ENCODE results near the gene UBE2H. TPM values are rescaled to one million over a fixed set of nuclear protein-coding genes. Genes with fewer than 3 reads are reported as not detected.
"Not testable (repeated sequence)": the region's sequence is repeated elsewhere in the genome, so short reads cannot be mapped to it uniquely, and the experiment has no call there.

UBE2H gene
- total RNA-seq, 2 experiments from 2014 or later = 13.3 to 15.4 TPM

GRCh38 chr7:129831424-129832058 is 121.2 kb downstream of the UBE2H start:
- ChIA-PET POLR2A (no interaction called here), CTCF (interaction anchor here (0.5 kb wide), 1 partner anchor 43 kb away, joined by 3 read pairs; no protein-coding TSS in a partner anchor)

GRCh38 chr7:129830949-129831348 is 121.8 kb downstream of the UBE2H start:
- POLR2A ChIA-PET = no interaction called here
- CTCF ChIA-PET = interaction anchor here (0.8 to 2.7 kb wide), 3 partner anchors 10 to 181 kb away, joined by 3 to 20 read pairs (median 17); no protein-coding TSS in a partner anchor

DNA sequence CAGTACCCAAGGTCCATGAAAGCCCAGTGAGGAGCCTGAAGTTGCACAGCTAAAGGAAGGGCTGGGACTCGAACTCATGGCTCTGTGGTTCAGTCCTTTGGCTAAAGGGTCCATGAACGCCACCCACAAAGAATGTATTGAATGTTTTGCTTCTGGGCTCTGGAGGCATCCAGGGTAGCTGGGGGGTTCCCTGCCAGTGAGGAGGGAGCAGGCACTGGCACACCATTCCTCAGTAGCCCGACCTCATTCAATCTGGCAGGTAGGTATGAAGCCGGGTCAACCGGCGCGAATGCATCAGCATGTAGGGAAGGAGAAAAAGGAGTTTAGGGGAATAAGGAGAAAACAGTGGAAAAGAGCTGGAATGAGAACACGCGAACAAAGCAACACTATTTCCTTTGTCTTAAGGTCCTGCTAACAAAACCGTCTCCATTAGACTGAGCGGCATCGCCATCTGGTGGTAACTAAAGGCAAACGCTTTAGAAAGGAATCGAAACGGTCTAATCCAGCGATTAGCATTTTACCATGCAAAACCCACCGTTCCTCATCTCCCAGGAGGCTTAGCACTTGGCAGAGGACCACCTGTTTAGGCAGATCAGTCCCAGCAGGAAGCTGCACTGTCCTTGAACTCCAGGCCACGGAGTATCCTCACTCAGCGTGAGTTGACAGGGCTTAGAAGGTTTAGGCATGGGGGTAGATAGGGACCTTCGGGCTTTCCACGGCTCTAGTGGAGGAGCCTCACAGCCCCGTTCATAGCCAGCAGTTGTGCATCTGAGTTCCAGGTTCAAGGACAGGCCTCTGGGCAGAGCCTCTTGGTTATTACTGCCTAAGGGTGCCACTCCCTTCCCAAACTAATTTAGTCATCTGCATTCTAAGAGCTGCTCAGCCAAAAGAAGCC is 122.8 kb downstream of the UBE2H start:
- POLR2A ChIA-PET = no interaction called here

GRCh38 chr7:129828989-129829736 is 123.6 kb downstream of the UBE2H start:
- CTCF ChIA-PET = interaction anchor here (0.8 to 2.7 kb wide), 12 partner anchors 8 to 486 kb away, joined by 3 to 20 read pairs (median 4); no protein-coding TSS in a partner anchor

More for the DNA sequence above, 122.8 kb downstream of the UBE2H start:
- CTCF ChIA-PET = interaction anchor here (0.8 to 2.7 kb wide), 13 partner anchors 9 to 487 kb away, joined by 3 to 20 read pairs (median 4); no protein-coding TSS in a partner anchor

GRCh38 chr7:129828078-129828762 is 124.5 kb downstream of the UBE2H start:
- POLR2A ChIA-PET = no interaction called here
- CTCF ChIA-PET = interaction anchor here (1.0 to 2.7 kb wide), 4 partner anchors 13 to 184 kb away, joined by 3 to 20 read pairs (median 10); no protein-coding TSS in a partner anchor

More at GRCh38 chr7:129828989-129829736, 123.6 kb downstream of the UBE2H start:
- POLR2A ChIA-PET = no interaction called here

GRCh38 chr7:129827467-129827990 is 125.2 kb downstream of the UBE2H start:
- POLR2A ChIA-PET = no interaction called here
- CTCF ChIA-PET = interaction anchor here (1.0 kb wide), 1 partner anchor 18 kb away, joined by 3 read pairs; no protein-coding TSS in a partner anchor

DNA sequence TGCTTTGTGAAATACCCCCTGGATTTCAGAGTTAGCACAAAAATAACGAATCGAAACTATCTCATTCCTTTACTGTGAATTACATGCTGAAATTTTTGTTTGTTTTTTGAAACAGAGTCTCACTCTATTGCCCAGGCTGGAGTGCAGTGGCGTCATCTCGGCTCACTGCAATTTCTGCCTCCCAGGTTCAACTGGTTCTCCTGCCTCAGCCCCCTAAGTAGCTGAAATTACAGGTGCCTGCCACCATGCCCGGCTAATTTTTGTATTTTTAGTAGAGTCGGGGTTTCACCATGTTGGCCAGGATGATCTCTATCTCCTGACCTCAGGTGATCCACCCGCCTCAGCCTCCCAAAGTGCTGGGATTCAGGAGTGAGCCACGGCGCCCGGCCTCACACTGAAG is 125.9 kb downstream of the UBE2H start:
- CTCF ChIA-PET = interaction anchor here (1.0 to 1.1 kb wide), 3 partner anchors 11 to 464 kb away, joined by 3 read pairs; no protein-coding TSS in a partner anchor
- POLR2A ChIA-PET = not testable (repeated sequence)

DNA sequence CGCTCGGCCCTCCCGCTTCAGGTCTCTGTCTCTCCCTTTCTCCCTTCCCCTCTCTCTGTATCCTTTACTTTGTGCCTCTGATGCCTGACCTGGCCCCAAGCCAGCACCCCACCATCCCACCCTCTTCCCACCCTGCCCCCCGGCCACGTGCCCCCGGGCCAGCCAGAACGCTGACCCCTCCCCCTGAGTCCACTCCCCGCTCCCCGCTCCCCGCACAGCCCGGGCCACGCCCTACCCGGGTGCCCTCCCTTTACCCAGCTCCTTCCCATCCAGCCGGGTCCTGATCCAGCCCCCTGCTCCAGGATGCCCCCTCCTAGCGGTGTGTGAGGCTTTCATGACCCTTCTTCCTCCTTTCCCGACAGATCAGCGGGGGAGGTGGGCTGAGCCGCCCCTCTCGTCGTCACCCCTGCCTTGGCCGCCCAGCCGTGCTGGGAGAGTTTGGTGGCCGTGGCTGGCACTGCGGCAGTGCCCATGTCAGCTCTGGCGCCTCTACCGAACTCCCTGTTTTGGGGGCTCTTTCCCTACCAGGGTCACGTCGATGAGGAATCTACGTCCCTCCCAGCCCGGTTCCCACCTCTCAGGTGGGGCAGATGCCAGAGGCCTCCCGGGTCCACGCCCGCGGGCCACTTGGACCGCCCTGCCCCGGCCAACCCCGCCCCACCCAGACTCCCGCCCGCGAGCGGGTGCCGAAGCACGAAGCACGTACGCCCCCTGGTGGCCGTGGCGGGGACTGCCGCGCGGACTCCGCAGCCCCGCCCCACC is 127.4 kb downstream of the UBE2H start:
- ChIA-PET POLR2A (interaction anchor here (1.3 kb wide), 1 partner anchor 128 kb away, joined by 3 read pairs; no protein-coding TSS in a partner anchor), CTCF (interaction anchor here (0.6 to 1.9 kb wide), 19 partner anchors 11 to 463 kb away, joined by 3 to 9 read pairs (median 3); partner anchors contain the start of gene NRF1)

DNA sequence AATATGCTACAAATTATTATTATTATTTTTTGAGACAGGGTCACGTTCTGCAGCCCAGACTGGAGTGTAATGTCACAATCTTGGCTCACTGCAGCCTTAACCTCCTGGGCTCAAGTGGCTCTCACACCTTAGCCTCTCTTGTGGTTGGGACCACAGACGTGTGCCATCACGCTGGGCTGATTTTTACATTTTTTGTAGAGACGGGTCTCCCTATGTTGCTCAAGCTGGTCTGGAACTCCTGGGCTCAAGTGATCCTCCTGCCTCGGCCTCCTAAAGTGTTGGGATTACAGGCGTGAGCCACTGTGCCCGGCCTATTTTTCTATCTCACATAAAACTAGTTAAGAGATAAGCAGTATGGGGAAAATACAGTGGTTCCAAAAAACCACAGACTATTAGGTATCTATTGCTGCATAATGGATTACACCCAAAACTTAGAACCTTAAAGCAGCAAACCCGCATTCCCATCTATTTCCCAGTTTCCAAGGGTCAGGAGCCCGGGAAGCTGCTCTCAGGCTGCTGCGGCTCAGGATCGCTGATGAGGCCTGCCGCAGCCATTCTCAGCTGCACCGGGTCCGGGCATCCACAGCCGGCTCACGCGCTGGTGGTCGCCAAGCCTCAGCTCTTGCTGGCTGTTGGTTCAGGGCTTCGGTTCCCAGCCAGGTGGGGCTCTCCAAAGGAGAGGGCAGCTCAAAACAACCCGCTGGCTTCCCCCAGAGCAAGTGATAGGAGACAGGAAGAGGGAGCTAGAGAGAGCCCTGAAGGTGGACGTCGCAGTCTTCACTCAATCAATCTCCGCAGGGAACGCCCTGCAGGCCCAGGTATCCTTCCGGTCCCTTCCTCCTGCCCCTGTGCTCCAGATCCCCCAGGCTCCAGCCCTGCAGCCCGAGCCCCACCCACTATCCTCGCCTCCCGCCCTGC is 128.2 kb downstream of the UBE2H start:
- POLR2A ChIA-PET = interaction anchor here (0.6 to 1.3 kb wide), 2 partner anchors 127 to 167 kb away, joined by 3 to 4 read pairs; no protein-coding TSS in a partner anchor

GRCh38 chr7:129823143-129823542 is 129.6 kb downstream of the UBE2H start:
- POLR2A ChIA-PET = not testable (repeated sequence)
- CTCF ChIA-PET = interaction anchor here (0.6 kb wide), 1 partner anchor 108 kb away, joined by 4 read pairs; no protein-coding TSS in a partner anchor

More for the DNA sequence above, 128.2 kb downstream of the UBE2H start:
- CTCF ChIA-PET = interaction anchor here (0.6 to 1.9 kb wide), 16 partner anchors 10 to 576 kb away, joined by 3 to 9 read pairs (median 4); partner anchors contain the start of gene NRF1

DNA sequence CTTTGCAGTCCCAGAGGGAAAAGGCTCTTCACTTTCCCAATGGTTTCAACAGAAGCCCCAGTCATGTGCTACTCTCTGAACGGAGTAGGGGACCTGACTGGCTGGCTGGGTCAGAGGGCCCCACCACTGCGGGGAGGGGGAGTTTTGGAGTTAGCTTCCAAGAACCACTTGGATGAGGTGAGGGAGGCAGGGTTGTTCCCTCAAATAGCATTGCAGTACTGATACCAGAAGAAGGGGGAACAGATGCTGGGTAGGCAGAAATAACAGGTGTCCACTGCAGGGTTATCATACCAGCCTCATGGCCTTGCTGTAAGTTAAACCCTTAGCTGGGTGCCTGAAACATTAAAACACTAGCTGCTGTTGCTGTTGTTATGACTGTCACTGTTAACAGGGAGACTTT is 131.3 kb downstream of the UBE2H start:
- CTCF ChIA-PET = interaction anchor here (1.2 kb wide), 1 partner anchor 8 kb away, joined by 6 read pairs; no protein-coding TSS in a partner anchor
- POLR2A ChIA-PET = interaction anchor here (0.5 kb wide), 1 partner anchor 172 kb away, joined by 4 read pairs; no protein-coding TSS in a partner anchor

- ChIA-PET POLR2A (no interaction called here), CTCF (no interaction called here)
Observed at GRCh38 chr7:129816742-129817141, 136.0 kb downstream of the UBE2H start.

- ChIA-PET POLR2A (no interaction called here), CTCF (interaction anchor here (0.6 kb wide), 1 partner anchor 810 kb away, joined by 4 read pairs; no protein-coding TSS in a partner anchor)
Observed at GRCh38 chr7:129807863-129808262, 144.9 kb downstream of the UBE2H start.

- POLR2A ChIA-PET = no interaction called here
- CTCF ChIA-PET = interaction anchor here (0.5 kb wide), 1 partner anchor 226 kb away, joined by 4 read pairs; no protein-coding TSS in a partner anchor
Observed at GRCh38 chr7:129804890-129805719, 147.7 kb downstream of the UBE2H start.

DNA sequence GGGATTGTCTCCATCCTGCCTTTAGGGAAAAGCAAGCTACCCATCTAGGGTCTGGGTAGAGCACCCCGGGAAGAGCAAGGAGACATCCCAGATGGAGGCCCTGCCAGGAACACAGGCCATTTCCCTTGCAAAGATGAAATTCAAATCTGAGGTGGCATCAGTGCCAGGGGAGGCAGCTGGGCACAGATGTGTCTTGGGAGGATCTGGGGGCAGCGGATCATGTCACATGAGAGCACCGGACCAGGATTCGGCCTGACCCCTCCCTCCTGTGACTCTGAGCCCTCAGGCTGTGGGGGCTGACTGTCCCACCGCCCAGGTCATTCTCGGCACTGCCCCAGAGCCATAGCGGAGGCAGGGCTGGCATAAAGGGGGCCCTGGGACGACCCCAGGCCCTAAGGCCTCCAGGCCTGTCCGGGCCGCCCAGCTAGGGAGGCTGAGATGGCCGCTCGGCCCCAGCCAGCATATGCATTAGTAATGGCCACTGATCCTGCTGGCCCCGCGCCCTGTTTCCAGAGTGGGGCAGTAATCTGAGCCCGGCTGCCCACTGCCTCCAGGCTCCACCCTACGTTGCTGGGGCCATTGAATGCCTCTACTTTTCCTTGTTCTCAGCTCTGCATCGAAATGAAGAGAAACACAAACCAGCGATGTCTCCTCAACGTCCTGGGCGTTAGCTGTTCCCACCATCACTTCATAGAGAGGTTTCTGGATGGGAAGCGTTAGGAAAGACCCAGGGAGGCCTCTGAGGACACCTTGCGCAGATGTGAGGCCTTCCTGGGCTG is 148.5 kb downstream of the UBE2H start:
- ChIA-PET CTCF (interaction anchor here (0.5 kb wide), 1 partner anchor 227 kb away, joined by 4 read pairs; no protein-coding TSS in a partner anchor), POLR2A (no interaction called here)

Measured in activated CD8-positive, alpha-beta memory T cell treated with anti-CD3 and anti-CD28 coated beads for 36 hours (primary cell).